Measurements from ENCODE around the gene RNF168.
"Not testable (repeated sequence)": the region's sequence is repeated elsewhere in the genome, so short reads cannot be mapped to it uniquely, and the experiment has no call there.

RNF168 gene

DNA sequence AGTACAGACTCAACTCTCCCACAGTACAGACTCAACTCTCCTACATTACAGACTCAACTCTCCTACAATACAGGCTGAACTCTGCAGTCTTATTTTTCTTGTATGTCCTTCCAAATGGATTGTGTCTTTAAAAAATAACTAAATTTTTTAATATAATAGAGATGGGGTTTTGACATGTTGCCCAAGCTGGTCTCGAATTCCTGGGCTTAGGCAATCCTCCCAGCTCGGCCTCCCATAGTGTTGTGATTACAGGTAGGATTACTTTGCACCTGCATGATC, 40.2 kb downstream of the RNF168 start:
- no peak for FAIRE-seq

DNA sequence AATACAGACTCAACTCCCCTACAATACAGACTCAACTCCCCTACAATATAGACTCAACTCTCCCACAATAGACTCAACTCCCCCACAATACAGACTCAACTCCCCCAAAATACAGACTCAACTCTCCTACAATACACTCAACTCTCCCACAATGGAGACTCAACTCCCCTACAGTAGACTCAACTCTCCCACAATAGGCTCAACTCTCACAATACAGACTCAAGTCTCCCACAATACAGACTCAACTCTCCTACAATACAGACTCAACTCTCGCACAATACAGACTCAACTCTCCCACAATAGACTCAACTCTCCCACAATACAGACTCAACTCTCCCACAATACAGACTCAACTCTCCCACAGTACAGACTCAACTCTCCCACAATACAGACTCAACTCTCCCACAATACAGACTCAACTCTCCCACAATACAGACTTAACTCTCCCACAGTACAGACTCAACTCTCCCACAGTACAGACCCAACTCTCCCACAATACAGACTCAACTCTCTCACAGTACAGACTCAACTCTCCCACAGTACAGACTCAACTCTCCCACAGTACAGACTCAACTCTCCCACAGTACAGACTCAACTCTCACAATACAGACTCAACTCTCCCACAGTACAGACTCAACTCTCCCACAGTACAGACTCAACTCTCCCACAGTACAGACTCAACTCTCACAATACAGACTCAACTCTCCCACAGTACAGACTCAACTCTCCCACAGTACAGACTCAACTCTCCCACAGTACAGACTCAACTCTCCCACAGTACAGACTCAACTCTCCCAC, 40.7 kb downstream of the RNF168 start:
- FAIRE-seq: not testable (repeated sequence)

DNA sequence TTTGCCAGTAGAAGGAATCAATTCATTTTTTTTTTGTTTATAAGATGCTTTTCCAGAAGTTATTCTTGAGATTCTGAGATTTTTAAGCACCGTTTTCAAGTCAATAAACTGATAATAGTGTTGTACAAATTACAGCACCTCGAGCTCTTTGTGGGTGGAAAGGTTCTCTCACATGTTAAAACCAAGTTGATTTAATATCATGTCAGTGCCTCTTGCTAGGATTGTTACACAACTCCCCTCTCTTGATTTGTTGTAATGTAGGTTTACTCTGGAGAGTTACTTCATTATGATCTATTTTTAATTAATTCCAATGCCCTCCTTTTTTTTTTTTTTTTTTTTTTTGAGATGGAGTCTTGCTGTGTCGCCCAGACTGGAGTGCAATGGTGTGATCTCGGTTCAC, 45.5 kb downstream of the RNF168 start:
- no peak for FAIRE-seq

DNA sequence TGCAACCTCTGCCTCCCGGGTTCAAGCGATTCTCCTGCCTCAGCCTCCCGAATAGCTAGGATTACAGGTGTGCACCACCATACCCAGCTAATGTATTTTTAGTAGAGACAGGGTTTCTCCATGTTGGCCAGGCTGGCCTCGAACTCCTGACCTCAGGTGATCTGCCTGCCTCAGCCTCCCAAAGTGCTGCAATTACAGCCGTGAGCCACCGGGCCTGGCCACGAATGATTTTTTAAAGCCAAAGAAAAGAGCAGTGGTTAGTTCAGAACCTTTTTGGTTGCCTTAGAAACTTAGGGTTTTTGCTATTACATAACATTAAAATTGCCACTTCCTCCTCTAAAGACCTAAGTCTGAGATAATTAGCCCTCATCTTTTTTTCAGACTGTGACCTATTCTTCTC, 46.1 kb downstream of the RNF168 start:
- not testable (repeated sequence) for FAIRE-seq

DNA sequence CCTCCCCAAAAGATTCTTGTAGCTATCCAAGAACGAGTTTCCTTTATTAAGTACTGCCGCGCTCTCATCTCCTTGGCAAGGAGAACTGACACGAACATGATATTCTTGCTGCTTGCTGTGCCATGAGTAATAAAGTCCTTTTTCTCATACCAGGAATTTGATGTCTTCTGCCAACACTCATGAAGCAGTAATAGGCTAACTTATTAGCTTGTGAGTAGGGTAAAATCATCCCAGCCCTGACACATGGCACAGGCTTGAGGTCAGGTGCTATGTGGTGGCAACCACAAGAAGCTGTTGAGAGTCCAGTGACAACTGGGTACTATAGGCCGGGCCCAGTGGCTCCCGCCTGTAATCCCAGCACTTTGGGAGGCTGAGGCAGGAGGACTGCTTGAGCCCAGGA, 48.6 kb downstream of the RNF168 start:
- no peak for FAIRE-seq

DNA sequence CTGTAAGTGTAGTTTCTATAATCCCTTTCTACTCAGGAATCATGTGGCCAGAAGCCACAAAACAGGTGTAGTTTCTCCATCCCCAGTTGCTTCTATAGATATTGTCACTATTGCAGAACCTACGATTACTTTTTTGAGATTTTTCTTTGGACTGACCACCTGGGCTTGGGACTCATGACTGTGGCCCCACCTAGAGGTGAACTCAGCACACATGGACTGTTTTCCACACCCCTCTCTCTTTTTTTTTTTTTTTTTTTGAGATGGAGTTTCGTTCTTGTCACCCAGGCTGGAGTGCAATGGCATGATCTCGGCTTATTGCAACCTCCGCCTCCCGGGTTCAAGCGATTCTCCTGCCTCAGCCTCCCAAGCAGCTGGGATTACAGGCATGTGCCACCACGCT, 58.2 kb downstream of the RNF168 start:
- not testable (repeated sequence) for FAIRE-seq

DNA sequence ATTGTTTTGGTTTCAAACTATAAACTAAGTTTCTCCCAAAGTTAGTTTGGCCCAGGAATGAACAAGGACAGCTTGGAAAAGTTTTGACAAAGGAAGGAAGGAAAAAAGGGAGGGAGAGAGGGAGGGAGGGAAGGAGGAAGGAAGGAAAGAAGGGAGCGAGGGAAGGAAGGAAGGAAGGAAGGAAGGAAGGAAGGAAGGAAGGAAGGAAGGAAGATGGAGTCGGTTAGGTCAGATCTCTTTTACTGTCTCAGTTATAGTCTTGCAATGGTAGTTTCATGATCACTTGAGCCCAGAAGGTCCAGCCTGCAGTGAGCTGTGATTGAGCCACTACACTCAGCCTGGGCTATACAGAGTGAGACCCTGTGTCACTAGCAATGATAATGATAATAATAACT, 59.1 kb downstream of the RNF168 start:
- FAIRE-seq: no peak

DNA sequence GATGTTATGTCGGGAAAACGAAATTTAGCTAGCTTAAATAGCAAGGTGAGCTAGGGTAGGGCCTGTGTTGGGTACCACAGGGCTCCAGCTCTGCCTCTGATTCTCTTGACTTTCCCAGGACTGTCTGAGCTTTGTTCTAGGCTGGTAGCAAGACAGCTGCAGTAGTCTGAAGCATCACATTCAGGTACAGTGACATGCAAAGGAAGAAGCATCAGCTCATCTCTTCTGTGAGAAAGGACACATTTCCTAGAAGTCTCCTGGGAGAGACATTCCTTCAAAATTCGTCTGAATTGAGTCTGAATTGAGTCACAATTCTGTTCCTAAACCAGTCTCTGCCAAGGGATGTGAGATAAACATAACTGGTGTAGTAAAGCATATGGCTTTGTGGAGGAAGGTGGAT, 62.9 kb downstream of the RNF168 start:
- FAIRE-seq: no peak

DNA sequence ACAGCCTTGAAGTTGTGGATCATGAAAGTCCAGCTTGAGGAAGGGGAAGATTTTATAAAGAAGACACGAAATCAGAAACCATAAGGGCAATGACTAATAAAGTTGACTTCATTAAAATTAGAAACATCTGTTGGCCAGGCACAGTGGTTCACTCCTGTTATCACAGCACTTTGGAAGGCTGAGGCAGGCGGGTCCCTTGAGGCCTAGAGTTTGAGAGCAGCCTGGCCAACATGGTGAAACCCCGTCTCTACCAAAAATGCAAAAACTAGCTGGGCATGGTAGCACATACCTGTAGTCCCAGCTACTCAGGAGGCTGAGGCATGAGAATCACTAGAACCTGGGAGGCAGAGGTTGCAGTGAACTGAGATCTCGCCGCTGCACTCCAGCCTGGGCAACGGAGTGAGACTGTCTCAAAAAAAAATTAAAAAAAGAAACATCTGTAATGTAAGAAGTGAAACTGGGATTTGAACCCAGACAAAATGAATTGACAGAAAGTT, 63.5 kb downstream of the RNF168 start:
- no peak for FAIRE-seq

DNA sequence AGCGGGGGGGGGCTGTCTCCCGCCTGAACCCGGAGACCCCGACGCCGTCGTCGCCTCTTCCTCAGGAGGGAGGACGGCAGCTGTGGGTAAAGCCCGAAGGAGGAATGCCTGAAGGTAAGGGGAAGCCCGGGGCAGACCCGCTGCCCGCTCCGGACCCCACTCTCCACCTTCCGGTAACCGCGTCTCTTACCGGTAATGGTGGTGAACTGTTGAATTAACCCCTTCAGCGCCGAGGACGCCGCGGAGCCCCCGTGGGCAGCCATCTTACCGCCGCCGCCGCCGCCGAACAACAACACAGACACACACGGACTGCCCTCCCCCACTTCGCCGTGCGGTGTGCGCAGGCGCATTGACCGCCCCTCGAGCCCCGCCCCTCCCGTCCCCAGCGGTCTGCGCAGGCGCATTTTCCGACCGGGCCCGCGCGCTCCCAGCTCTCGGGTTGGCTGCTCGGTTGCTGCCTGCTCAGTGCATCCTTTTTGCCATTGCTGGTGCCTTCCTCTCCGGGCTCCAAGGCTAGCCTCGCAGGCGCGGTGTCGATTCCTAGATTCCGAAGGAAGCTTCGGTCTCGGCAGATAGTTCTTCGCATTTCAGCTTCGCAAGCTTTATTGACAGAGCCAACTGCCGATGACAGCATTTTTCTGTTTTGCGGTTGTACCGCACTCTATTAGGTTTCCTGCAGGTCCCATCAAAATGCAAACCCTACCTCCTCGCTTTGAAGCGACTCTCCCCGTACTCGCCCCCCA, 71.3 kb downstream of the RNF168 start, which contains the start of gene UBXN7:
TSS of gene UBXN7 (minus strand) at position 291 of the 743 bp plus-strand sequence. CDS start at position 263, 28 bp downstream.
- FAIRE-seq: peak; percentile 31

DNA sequence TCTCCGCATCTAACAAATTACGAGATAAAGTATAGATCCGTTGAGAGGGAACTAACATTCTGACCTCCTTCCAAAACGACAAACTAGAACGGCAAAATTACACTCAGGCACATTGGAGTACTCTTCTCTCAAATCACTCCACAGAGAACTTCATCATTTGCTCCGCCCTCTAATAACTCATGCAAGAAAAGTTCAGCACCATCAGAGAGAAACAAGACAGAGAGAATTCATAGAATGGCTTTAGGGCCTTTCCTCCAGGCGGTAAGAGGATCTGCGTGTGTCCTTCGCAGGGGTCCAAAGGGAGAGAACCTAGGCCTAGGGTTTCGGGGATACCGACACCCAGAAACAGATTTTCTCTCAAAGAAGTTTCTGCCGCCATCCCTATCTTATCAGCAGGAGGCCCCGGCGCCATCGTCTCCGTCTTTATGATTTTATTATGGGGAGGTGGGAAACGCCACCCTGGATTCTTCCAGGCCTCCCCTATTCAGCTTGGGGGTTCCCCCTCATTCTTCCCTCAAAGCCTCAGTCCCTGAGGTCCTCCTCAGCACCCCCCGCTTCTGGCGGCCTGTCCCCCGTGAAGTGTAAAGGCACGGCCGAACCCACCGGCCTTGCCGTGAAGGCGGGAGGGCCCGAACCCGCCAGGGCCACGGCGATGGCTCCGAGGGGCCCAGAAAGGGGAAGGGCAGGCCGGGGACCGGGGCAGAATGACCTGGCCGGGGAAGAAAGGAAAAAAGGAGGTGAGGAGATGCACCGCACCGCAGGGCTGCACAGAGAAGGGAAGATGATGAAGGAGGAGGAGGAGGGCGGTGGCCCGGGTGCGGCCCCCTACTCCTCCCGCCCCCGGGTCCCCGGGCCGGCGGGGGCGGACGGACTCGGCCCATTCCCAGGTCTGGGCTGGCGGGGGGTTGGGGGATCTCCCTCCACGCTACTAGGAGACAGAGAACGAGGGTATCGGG, 72.1 kb downstream of the RNF168 start:
- peak; percentile 26 for FAIRE-seq

DNA sequence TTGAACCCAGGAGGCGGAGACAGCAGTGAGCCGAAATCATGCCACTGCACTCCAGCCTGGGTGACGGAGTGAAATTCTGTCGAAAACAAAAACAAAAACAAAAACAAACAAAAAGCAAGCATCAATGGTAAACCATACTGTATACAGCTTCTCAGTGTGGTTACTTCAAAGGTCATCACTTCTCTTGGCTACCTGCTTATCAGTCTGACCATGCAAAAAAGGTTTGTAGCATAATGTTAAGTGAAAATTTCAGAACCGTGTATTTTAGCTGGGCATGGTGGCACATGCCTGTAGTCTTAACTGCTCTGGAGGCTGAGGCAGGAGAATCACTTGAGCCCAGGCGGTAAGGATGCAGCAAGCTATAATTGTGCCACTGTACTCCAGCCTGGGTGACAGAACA, 75.5 kb downstream of the RNF168 start:
- no peak for FAIRE-seq

DNA sequence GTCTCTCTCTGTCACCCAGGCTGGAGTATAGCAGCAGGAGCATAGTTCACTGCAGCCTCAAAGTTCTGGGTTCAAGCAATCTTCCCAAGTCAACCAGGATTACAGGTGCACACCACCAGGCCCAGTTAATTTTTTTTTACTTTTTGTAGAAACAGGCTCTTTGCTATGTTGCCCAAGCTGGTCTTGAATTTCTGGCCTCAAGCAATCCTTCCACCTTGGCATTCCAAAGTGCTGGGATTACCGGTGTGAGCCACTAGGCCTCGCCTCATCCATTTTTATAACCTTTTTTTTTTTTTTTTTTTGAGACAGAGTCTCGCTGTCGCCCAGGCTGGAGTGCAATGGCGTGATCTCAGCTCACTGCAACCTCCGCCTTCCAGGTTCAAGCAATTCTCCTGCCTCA, 79.1 kb downstream of the RNF168 start:
- FAIRE-seq: not testable (repeated sequence)

DNA sequence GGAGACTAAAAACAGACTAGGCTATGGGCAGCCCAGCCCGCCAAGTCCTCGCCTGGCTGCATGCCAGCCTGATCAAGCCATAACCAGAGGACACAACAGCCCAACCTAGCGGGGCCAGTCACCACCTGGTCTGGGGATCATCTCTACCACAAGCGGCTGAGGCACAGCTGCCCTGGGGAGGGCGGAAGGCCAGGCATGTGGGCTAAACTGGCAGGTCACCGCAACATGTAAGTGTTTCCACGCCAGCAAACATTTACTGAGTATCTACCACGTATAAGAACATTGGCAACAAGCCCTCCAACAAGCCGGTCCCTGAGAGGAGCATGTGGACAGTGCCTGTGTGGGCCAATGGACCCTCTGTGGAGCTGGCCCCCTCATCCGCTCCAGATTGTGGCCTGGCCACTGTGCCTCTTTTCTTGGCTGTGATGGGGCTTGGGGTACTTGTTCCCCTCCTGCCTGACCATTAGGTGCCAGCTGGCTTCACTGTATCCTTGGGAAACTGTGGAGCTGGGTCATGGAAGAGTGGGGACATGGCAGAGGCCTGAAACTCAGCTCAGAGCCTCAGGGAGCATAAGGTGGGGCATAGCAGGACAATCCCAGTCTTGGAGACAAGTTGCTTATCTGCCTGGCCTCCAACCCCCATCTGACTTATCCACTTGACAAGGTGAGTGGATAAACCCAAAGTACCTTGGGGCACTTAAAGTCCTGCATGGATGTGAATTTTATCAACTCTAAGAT, 80.4 kb downstream of the RNF168 start:
- FAIRE-seq: no peak

DNA sequence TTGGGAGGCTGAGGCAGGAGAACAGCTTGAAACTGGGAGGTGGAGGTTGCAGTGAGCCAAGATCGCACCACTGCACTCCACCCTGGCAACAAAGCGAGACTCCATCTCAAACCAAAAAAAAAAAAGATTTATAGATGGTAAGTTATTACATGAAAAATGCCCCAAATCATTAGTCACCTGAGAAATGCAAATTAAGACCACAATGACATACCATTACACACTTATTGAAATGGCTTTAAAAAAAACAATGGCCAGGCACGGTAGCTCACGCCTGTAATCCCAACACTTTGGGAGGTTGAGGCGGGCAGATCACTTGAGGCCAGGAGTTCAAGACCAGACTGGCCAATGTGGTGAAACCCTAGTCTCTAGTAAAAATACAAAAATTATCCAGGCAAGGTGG, 81.9 kb downstream of the RNF168 start:
- not testable (repeated sequence) for FAIRE-seq

DNA sequence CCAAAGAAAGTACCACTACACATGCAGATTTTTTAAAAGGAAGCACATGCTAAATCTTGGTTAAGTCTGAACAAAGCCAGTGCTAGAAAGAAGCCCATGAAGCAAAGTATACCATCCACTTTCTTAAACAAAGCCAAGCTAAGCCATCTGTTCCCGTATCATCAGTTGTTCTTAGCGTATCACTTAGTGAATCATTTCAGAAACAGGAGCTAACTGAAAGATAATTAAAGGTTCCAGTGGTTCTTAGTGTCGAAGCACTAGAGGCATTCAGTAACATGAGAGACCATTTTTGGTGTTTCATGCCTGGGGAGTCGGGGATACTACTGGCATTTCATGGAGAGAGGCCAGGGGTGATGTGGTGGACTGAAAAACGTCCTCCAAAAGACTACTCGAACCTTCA, 84.2 kb downstream of the RNF168 start:
- FAIRE-seq: no peak

Measured in endometrium (tissue), 2 donors.